GM12892 (cell line): ENCODE data around the gene SMIM30.

Experiments used
- POLR2A ChIP-seq: IDR thresholded peaks from 2 replicates; pipeline ENCODE4 v1.6.1; 2011; ENCODE audit warnings: low read depth, low read length, control low read depth
- POLR2AphosphoS5 ChIP-seq: IDR thresholded peaks from 2 replicates; pipeline ENCODE4 v1.6.1; 2011; ENCODE audit warnings: low read depth, low read length, control low read depth
- TAF1 ChIP-seq: IDR thresholded peaks from 2 replicates; pipeline ENCODE4 v1.6.1; 2011; ENCODE audit warnings: low read depth, mild to moderate bottlenecking, control low read depth, low read length, borderline replicate concordance

DNA sequence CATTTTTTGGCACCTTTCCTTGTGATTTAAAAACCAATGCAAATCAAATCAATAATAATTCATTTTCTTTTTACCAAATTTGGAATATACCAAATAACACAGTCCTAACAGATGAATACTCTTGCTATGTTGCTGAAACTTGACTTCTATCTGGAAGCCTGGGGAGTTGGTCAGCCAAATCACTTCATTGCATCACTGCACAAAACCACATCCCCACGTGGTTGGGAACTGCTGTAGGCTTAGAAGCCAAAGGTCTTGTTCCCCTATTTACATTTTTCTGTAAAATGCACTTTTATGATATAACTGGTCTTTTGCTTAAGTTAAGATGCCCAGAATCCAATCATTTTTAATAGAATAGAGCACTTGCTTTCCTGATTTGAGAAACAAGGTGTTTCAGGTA, 46.9 kb downstream of the SMIM30 start:
- TF ChIP-seq TAF1 = no peak
- TF ChIP-seq POLR2A = no peak
- TF ChIP-seq POLR2AphosphoS5 = no peak
